CD14-positive monocyte (primary cell): Measurements from ENCODE around the gene RPL7A. TPM values are rescaled to one million over a fixed set of nuclear protein-coding genes. Genes with fewer than 3 reads are reported as not detected.
A peak's percentile ranks its signal among the peaks of the same experiment; 100 is the strongest.

Source experiments
- DNase-seq, 3 donors: peaks; one replicate each; pipeline ENCODE4 v3.0.0-alpha.2; 2011 to 2022
- H2AFZ ChIP-seq: 2 replicates; pipeline ENCODE4 v1.6.0; 2012; ENCODE audit warnings: mild to moderate bottlenecking, low read depth, low read length, inconsistent platforms; ENCODE audit not compliant: insufficient read depth, poor library complexity, severe bottlenecking
- H3K27ac ChIP-seq, 2 donors: 1 replicate in 1 of 2; 2 replicates in 1 of 2; pipeline ENCODE4 v1.5.1; 2012 to 2013; ENCODE audit warnings: low read length in 2 of 2, control low read depth in 1 of 2, inconsistent platforms in 1 of 2, low read depth in 1 of 2, mild to moderate bottlenecking in 1 of 2
- H3K27me3 ChIP-seq, 2 donors: one replicate each; pipeline versions ENCODE4 v1.6.0 to v1.6.1; 2011 to 2013; ENCODE audit warnings: low read length in 2 of 2; ENCODE audit not compliant: control insufficient read depth in 2 of 2, insufficient read depth in 2 of 2
- H3K36me3 ChIP-seq, 2 donors: replicated peaks in 1 of 2; 1 replicate in 1 of 2; 2 replicates in 1 of 2; pipeline versions ENCODE4 v1.5.1 to v1.6.1; 2012 to 2013; ENCODE audit warnings: low read length in 2 of 2, control low read depth in 1 of 2, inconsistent platforms in 1 of 2, mild to moderate bottlenecking in 1 of 2; ENCODE audit not compliant: insufficient read depth in 2 of 2, control insufficient read depth in 1 of 2
- H3K4me1 ChIP-seq, 2 donors: 1 replicate in 1 of 2; 2 replicates in 1 of 2; pipeline versions ENCODE4 v1.5.1 to v1.6.1; 2012 to 2013; ENCODE audit warnings: low read length in 2 of 2, control low read depth in 1 of 2, inconsistent platforms in 1 of 2, mild to moderate bottlenecking in 1 of 2, moderate library complexity in 1 of 2; ENCODE audit not compliant: insufficient read depth in 2 of 2, control insufficient read depth in 1 of 2
- H3K4me2 ChIP-seq: replicated peaks from 2 replicates; pipeline ENCODE3; 2012; ENCODE audit warnings: low read length, moderate library complexity, mild to moderate bottlenecking; ENCODE audit not compliant: poor library complexity, severe bottlenecking; ENCODE audit errors: extremely low read depth
- H3K4me3 ChIP-seq, 3 experiments: fragments of 200-600 bp in 1 of 3; sonication (generic) in 1 of 3; replicated peaks in 1 of 3; 1 replicate in 2 of 3; 2 replicates in 1 of 3; pipeline ENCODE4 v1.5.1; 2011 to 2013; ENCODE audit warnings: low read length in 3 of 3, mild to moderate bottlenecking in 3 of 3, control low read depth in 2 of 3, low read depth in 2 of 3, inconsistent platforms in 1 of 3, moderate library complexity in 1 of 3
- H3K79me2 ChIP-seq: 2 replicates; pipeline ENCODE4 v1.6.0; 2012; ENCODE audit warnings: mild to moderate bottlenecking, control low read depth, inconsistent platforms, low read length, moderate library complexity; ENCODE audit not compliant: insufficient read depth
- H3K9ac ChIP-seq: 2 replicates; pipeline ENCODE4 v1.6.0; 2017; ENCODE audit warnings: low read length, mild to moderate bottlenecking; ENCODE audit not compliant: insufficient read depth, poor library complexity, severe bottlenecking
- H3K9me3 ChIP-seq, 2 donors: replicated peaks in 1 of 2; 1 replicate in 1 of 2; 2 replicates in 1 of 2; pipeline versions ENCODE4 v1.5.1 to v1.6.1; 2012 to 2013; ENCODE audit warnings: low read length in 2 of 2, control low read depth in 1 of 2; ENCODE audit not compliant: control insufficient read depth in 1 of 2, insufficient read depth in 1 of 2
- H4K20me1 ChIP-seq: 2 replicates; pipeline ENCODE4 v1.6.0; 2012; ENCODE audit warnings: mild to moderate bottlenecking, low read length, control low read depth, moderate library complexity; ENCODE audit not compliant: insufficient read depth
- H3K27ac Mint-ChIP-seq, 7 donors: one replicate each; pipeline ENCODE4 v1.8.0; 2020; ENCODE audit warnings: mild to moderate bottlenecking in 7 of 7, mixed read lengths in 7 of 7, moderate library complexity in 6 of 7, inconsistent platforms in 2 of 7
- H3K27me3 Mint-ChIP-seq, 3 donors: one replicate each; pipeline ENCODE4 v1.8.0; 2021 to 2022; ENCODE audit warnings: low read depth in 3 of 3, mild to moderate bottlenecking in 3 of 3, mixed read lengths in 3 of 3, moderate library complexity in 3 of 3, inconsistent platforms in 1 of 3
- H3K36me3 Mint-ChIP-seq, 2 donors: one replicate each; pipeline ENCODE4 v1.8.0; 2020; ENCODE audit warnings: mixed read lengths in 2 of 2, inconsistent platforms in 1 of 2, mild to moderate bottlenecking in 1 of 2
- H3K4me1 Mint-ChIP-seq: one replicate; pipeline ENCODE4 v1.8.0; 2020; ENCODE audit warnings: mild to moderate bottlenecking, mixed read lengths
- H3K4me3 Mint-ChIP-seq, 2 donors: one replicate each; pipeline ENCODE4 v1.8.0; 2020; ENCODE audit warnings: mild to moderate bottlenecking in 2 of 2, mixed read lengths in 2 of 2, moderate library complexity in 1 of 2
- H3K9me3 Mint-ChIP-seq, 7 donors: one replicate each; pipeline ENCODE4 v1.8.0; 2020 to 2022; ENCODE audit warnings: mixed read lengths in 7 of 7, mild to moderate bottlenecking in 6 of 7, moderate library complexity in 6 of 7, inconsistent platforms in 2 of 7
- CTCF ChIP-seq: fragments of 200-600 bp; IDR thresholded peaks from one replicate; pipeline ENCODE4 v1.8.0; 2022; ENCODE audit warnings: antibody characterized with exemption, mild to moderate bottlenecking
- WGBS: methylation state at CpG from one replicate; pipeline ENCODE4 v1.1.5; 2013; ENCODE audit warnings: missing lambda C conversion rate; ENCODE audit not compliant: insufficient coverage; 5-methylcytosine and 5-hydroxymethylcytosine counted together
- intact Hi-C, 2 donors: fragments of 100-400 bp; cut with micrococcal nuclease; formaldehyde crosslinking; loops; one replicate each; pipeline versions ENCODE4 v1.15.0 to v1.15.1; 2023
- polyA plus RNA-seq, 3 donors: library from polyadenylated mRNA; depleted of rRNA in 1 of 3; unstranded in 2 of 3; stranded (reverse) in 1 of 3; fragments of 300-500 nt in 2 of 3; fragments of >200 nt in 1 of 3; fragmentation: Illumina TruSeq in 2 of 3; gene quantifications; 1 replicate in 2 of 3; 2 replicates in 1 of 3; pipeline ENCODE4 v1.2.3, GENCODE V29; 2012 to 2021

Gene RPL7A
- polyA plus RNA-seq, 3 donors, result 390 to 2,322 (median 437) TPM

- Mint-ChIP-seq H3K27ac (peak overlapping the region in 1 of 7 donors; percentile 5), H3K36me3 (peaks cover 77 to 93% of the 10 kb centered on the region in 2 donors), H3K27me3 (no peaks in the 10 kb centered on the region), H3K9me3 (no peaks in the 10 kb centered on the region), H3K4me1 (peaks cover 23% of the 10 kb centered on the region), H3K4me3 (no peak overlapping the region)
- no peak for DNase-seq
- Histone ChIP-seq H3K4me1 (peaks cover 0 to 4% of the 10 kb centered on the region in 2 donors), H3K4me3 (no peak overlapping the region), H4K20me1 (peaks cover 93% of the 10 kb centered on the region), H3K4me2 (no peak overlapping the region), H3K36me3 (peaks cover 87 to 99% of the 10 kb centered on the region in 2 donors), H3K9ac (no peak overlapping the region), H2AFZ (no peak overlapping the region), H3K9me3 (no peaks in the 10 kb centered on the region), H3K27me3 (no peaks in the 10 kb centered on the region), H3K27ac (no peak overlapping the region), H3K79me2 (peaks cover 71% of the 10 kb centered on the region)
- TF ChIP-seq CTCF, result no peak
- intact Hi-C loops, result no loop called here
- 83% methylated on average over 1 of the region's 11 CpGs for WGBS
These were observed 18.4 kb downstream of the RPL7A start for GRCh38 chr9:133366435-133366834.

GRCh38 chr9:133367221-133367620 is 19.2 kb downstream of the RPL7A start:
- intact Hi-C loops, result no loop called here
- no peaks in the 10 kb centered on the region for H3K27me3 Mint-ChIP-seq
- TF ChIP-seq CTCF, result no peak
- Histone ChIP-seq H4K20me1 (peaks cover 93% of the 10 kb centered on the region), H3K36me3 (peaks cover 81 to 92% of the 10 kb centered on the region in 2 donors), H3K9me3 (no peaks in the 10 kb centered on the region), H3K9ac (no peak overlapping the region), H2AFZ (no peak overlapping the region), H3K4me2 (no peak overlapping the region), H3K27ac (peak overlapping the region in 1 of 2 donors; percentile 29), H3K27me3 (no peaks in the 10 kb centered on the region), H3K79me2 (peaks cover 76% of the 10 kb centered on the region), H3K4me3 (no peak overlapping the region), H3K4me1 (peaks cover 0 to 11% of the 10 kb centered on the region in 2 donors)
- peaks cover 74 to 90% of the 10 kb centered on the region in 2 donors for H3K36me3 Mint-ChIP-seq
- H3K4me3 Mint-ChIP-seq, result no peak overlapping the region
- H3K9me3 Mint-ChIP-seq, result no peaks in the 10 kb centered on the region
- peaks cover 31% of the 10 kb centered on the region for H3K4me1 Mint-ChIP-seq
- no peak for DNase-seq
- 97% methylated on average over 22 of the region's 22 CpGs for WGBS
- H3K27ac Mint-ChIP-seq, result peak overlapping the region in 1 of 7 donors; percentile 11
